Prostate gland (tissue), 2 donors: ENCODE measurements around the gene SEC61A1.

ENCODE experiments used
- POLR2AphosphoS5 ChIP-seq: sonication (generic); formaldehyde crosslinking; IDR thresholded peaks from one replicate; pipeline ENCODE4 v1.6.1; 2017; ENCODE audit warnings: antibody characterized with exemption
- TF ChIP-seq, protein P1 (sequence below), 4 experiments: fragments of 200-600 bp in 2 of 4; fragments of 450-650 bp in 2 of 4; sonication (generic) in 2 of 4; IDR thresholded peaks; 1 replicate in 3 of 4; 2 replicates in 1 of 4; pipeline ENCODE4 v1.5.1; 2016 to 2019; ENCODE audit warnings: antibody characterized with exemption in 4 of 4, mild to moderate bottlenecking in 2 of 4, moderate library complexity in 2 of 4

DNA sequence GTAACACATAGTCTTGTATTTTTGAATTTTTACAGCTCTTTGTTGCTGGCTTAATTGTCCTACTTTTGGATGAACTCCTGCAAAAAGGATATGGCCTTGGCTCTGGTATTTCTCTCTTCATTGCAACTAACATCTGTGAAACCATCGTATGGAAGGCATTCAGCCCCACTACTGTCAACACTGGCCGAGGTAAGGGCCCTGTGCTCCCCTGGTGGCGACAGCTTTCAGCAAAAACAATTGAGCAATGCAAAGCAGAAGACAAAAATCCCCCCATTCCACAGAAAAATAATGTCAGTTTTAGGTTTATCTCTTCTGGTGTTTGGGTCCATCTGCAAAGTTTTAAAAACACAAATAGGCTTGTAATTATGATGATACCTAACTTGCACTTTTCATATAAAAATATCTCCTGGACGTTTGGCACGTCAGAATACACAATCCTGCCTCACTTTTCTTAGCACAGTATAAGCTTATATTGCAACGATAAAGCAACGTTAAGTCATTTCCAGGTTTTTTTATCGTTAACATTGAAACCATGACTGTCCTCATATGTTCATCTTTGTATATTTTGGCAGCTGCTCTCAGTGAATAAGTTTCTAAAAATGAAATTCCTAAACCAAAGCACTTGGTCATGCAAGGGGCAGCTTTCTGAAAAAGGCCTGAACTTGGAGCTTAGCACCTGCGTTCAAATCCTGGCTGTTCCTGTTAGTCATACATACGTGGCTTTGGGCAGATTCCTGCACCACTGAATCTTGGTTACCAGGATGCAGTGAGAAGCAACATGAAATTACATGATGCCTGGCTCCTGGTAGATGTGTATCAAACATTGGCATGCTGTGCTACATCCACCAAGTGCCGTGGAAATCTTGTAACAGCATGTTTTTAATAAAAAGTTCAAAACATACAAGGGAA lies 8.5 kb downstream of the SEC61A1 start:
- TF ChIP-seq, protein P1, sequence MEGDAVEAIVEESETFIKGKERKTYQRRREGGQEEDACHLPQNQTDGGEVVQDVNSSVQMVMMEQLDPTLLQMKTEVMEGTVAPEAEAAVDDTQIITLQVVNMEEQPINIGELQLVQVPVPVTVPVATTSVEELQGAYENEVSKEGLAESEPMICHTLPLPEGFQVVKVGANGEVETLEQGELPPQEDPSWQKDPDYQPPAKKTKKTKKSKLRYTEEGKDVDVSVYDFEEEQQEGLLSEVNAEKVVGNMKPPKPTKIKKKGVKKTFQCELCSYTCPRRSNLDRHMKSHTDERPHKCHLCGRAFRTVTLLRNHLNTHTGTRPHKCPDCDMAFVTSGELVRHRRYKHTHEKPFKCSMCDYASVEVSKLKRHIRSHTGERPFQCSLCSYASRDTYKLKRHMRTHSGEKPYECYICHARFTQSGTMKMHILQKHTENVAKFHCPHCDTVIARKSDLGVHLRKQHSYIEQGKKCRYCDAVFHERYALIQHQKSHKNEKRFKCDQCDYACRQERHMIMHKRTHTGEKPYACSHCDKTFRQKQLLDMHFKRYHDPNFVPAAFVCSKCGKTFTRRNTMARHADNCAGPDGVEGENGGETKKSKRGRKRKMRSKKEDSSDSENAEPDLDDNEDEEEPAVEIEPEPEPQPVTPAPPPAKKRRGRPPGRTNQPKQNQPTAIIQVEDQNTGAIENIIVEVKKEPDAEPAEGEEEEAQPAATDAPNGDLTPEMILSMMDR (IDR thresholded peaks at IDR 0.05) = no peak
- no peak for TF ChIP-seq POLR2AphosphoS5
